CD4-positive, CD25-positive, alpha-beta regulatory T cell (primary cell): ENCODE data around the gene PCCA. TPM values are rescaled to one million over a fixed set of nuclear protein-coding genes. Genes with fewer than 3 reads are reported as not detected.
"Not testable (repeated sequence)": the region's sequence is repeated elsewhere in the genome, so short reads cannot be mapped to it uniquely, and the experiment has no call there.

Source experiments
- ATAC-seq, 2 donors: fragments of 150-1000 bp; cut with Tn5 transposase; one replicate each; pipeline ENCODE4 v1.10.0; 2021; ENCODE audit warnings: low read depth in 2 of 2, moderate number of reproducible peaks in 2 of 2, moderate library complexity in 1 of 2
- DNase-seq, 3 donors: peaks; one replicate each; pipeline versions ENCODE4 v3.0.0 to v3.0.0-alpha.2; 2012 to 2022; ENCODE audit warnings: mixed read lengths in 1 of 3
- H3K27ac ChIP-seq: one replicate; pipeline ENCODE4 v1.7.0; 2013; ENCODE audit warnings: mild to moderate bottlenecking, low read length; ENCODE audit not compliant: insufficient read depth, poor library complexity, severe bottlenecking
- H3K27me3 ChIP-seq: one replicate; pipeline ENCODE4 v1.7.0; 2013; ENCODE audit warnings: low read length; ENCODE audit not compliant: control insufficient read depth, insufficient read depth
- H3K36me3 ChIP-seq: one replicate; pipeline ENCODE4 v1.7.0; 2013; ENCODE audit warnings: mild to moderate bottlenecking, low read length, moderate library complexity; ENCODE audit not compliant: control insufficient read depth, insufficient read depth
- H3K4me1 ChIP-seq: 2 replicates; pipeline ENCODE4 v1.7.0; 2013; ENCODE audit warnings: mild to moderate bottlenecking, low read length; ENCODE audit not compliant: insufficient read depth, control insufficient read depth, poor library complexity, severe bottlenecking
- H3K4me3 ChIP-seq: one replicate; pipeline ENCODE4 v1.7.0; 2013; ENCODE audit warnings: low read depth, mild to moderate bottlenecking, low read length, moderate library complexity
- H3K9me3 ChIP-seq, 2 experiments: 1 replicate in 1 of 2; 2 replicates in 1 of 2; pipeline ENCODE4 v1.7.0; 2013; ENCODE audit warnings: low read length in 2 of 2, mild to moderate bottlenecking in 1 of 2, moderate library complexity in 1 of 2; ENCODE audit not compliant: control insufficient read depth in 2 of 2
- H3K27ac Mint-ChIP-seq, 3 donors: one replicate each; pipeline ENCODE4 v1.8.0; 2020 to 2022; ENCODE audit warnings: mild to moderate bottlenecking in 3 of 3, mixed read lengths in 3 of 3, moderate library complexity in 2 of 3
- H3K27me3 Mint-ChIP-seq: one replicate; pipeline ENCODE4 v1.8.0; 2022; ENCODE audit warnings: mild to moderate bottlenecking, mixed read lengths
- H3K36me3 Mint-ChIP-seq: one replicate; pipeline ENCODE4 v1.8.0; 2020; ENCODE audit warnings: mixed read lengths
- H3K4me1 Mint-ChIP-seq, 4 donors: one replicate each; pipeline ENCODE4 v1.8.0; 2020 to 2022; ENCODE audit warnings: mixed read lengths in 4 of 4, mild to moderate bottlenecking in 1 of 4
- H3K4me3 Mint-ChIP-seq, 4 donors: one replicate each; pipeline ENCODE4 v1.8.0; 2020 to 2022; ENCODE audit warnings: mild to moderate bottlenecking in 4 of 4, mixed read lengths in 4 of 4, moderate library complexity in 3 of 4
- H3K9me3 Mint-ChIP-seq, 7 donors: one replicate each; pipeline ENCODE4 v1.8.0; 2020 to 2022; ENCODE audit warnings: mixed read lengths in 7 of 7, mild to moderate bottlenecking in 3 of 7, moderate library complexity in 2 of 7
- polyA plus RNA-seq, 4 donors: library from polyadenylated mRNA; unstranded; fragments of 300-500 nt; fragmentation: Illumina TruSeq; gene quantifications; one replicate each; pipeline ENCODE4 v1.2.3, GENCODE V29; 2021
- total RNA-seq: library from RNA; stranded (reverse); gene quantifications from one replicate; pipeline ENCODE4 v1.2.3, GENCODE V29; 2022

The PCCA gene
- total and polyA plus RNA-seq, 5 donors from 2014 or later: 8.0 to 14.8 (median 10.4) TPM

- ATAC-seq (no peak), DNase-seq (no peak)
- Histone ChIP-seq H3K27ac (no peak overlapping the region), H3K4me1 (no peaks in the 10 kb centered on the region), H3K4me3 (no peak overlapping the region), H3K9me3 (no peaks in the 10 kb centered on the region), H3K36me3 (peaks cover 4% of the 10 kb centered on the region), H3K27me3 (no peaks in the 10 kb centered on the region)
- no peaks in the 10 kb centered on the region for H3K9me3 Mint-ChIP-seq
- H3K27me3 Mint-ChIP-seq: no peaks in the 10 kb centered on the region
- peaks cover 0 to 3% (median 0%) of the 10 kb centered on the region in 4 donors for H3K4me1 Mint-ChIP-seq
- H3K27ac Mint-ChIP-seq: no peak overlapping the region
- H3K4me3 Mint-ChIP-seq: no peak overlapping the region
- peaks cover 36% of the 10 kb centered on the region for H3K36me3 Mint-ChIP-seq
Observed at GRCh38 chr13:100158569-100158968, 69.7 kb downstream of the PCCA start.

GRCh38 chr13:100159584-100159983 lies 70.7 kb downstream of the PCCA start:
- Histone ChIP-seq H3K27ac (no peak overlapping the region), H3K4me3 (no peak overlapping the region), H3K36me3 (peaks cover 4% of the 10 kb centered on the region), H3K4me1 (no peaks in the 10 kb centered on the region), H3K27me3 (no peaks in the 10 kb centered on the region), H3K9me3 (no peaks in the 10 kb centered on the region)
- ATAC-seq: no peak
- H3K36me3 Mint-ChIP-seq: peaks cover 33% of the 10 kb centered on the region
- DNase-seq: no peak
- H3K4me1 Mint-ChIP-seq: peaks cover 0 to 3% (median 0%) of the 10 kb centered on the region in 4 donors
- H3K9me3 Mint-ChIP-seq: no peaks in the 10 kb centered on the region
- no peak overlapping the region for H3K27ac Mint-ChIP-seq
- H3K4me3 Mint-ChIP-seq: no peak overlapping the region
- no peaks in the 10 kb centered on the region for H3K27me3 Mint-ChIP-seq

- no peak overlapping the region for H3K4me3 ChIP-seq
- DNase-seq (no peak), ATAC-seq (no peak)
- no peaks in the 10 kb centered on the region for H3K9me3 Mint-ChIP-seq
- no peaks in the 10 kb centered on the region for H3K9me3 ChIP-seq
- no peaks in the 10 kb centered on the region for H3K4me1 ChIP-seq
- H3K27ac Mint-ChIP-seq: no peak overlapping the region
- peaks cover 0 to 3% (median 0%) of the 10 kb centered on the region in 4 donors for H3K4me1 Mint-ChIP-seq
- H3K4me3 Mint-ChIP-seq: no peak overlapping the region
- peaks cover 34% of the 10 kb centered on the region for H3K36me3 Mint-ChIP-seq
- H3K27ac ChIP-seq: no peak overlapping the region
- H3K27me3 ChIP-seq: no peaks in the 10 kb centered on the region
- no peaks in the 10 kb centered on the region for H3K36me3 ChIP-seq
- no peaks in the 10 kb centered on the region for H3K27me3 Mint-ChIP-seq
Observed at GRCh38 chr13:100160450-100160849, 71.6 kb downstream of the PCCA start.

GRCh38 chr13:100163375-100163774 lies 74.5 kb downstream of the PCCA start:
- DNase-seq (no peak), ATAC-seq (no peak)
- Histone ChIP-seq H3K27me3 (no peaks in the 10 kb centered on the region), H3K4me3 (no peak overlapping the region), H3K9me3 (no peaks in the 10 kb centered on the region), H3K27ac (no peak overlapping the region), H3K4me1 (no peaks in the 10 kb centered on the region), H3K36me3 (no peaks in the 10 kb centered on the region)
- H3K27me3 Mint-ChIP-seq: no peaks in the 10 kb centered on the region
- no peak overlapping the region for H3K27ac Mint-ChIP-seq
- no peaks in the 10 kb centered on the region for H3K4me1 Mint-ChIP-seq
- no peak overlapping the region for H3K4me3 Mint-ChIP-seq
- H3K36me3 Mint-ChIP-seq: peaks cover 31% of the 10 kb centered on the region
- peaks cover 0 to 4% (median 0%) of the 10 kb centered on the region in 7 donors for H3K9me3 Mint-ChIP-seq

DNA sequence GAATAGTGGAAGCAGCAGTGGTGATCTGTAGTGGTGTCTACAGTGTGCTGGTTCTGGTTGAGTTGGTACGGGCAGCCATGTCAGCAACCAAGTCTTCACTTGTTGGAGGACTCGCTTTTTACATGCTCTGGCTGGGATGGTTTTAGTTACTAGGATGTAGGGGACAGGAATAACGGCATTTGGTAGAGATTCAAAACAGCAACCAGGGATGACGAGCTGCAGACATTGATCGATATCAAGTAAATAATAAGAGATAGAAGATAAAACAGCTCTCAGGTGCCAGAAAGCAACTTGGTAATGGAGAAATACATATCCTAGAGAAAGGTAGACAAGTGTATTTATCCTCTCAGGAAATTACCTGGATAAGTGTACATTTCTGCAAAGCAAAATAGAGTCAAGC lies 84.3 kb downstream of the PCCA start:
- no peaks in the 10 kb centered on the region for H3K27me3 Mint-ChIP-seq
- H3K36me3 ChIP-seq: no peaks in the 10 kb centered on the region
- H3K27ac Mint-ChIP-seq: no peak overlapping the region
- H3K9me3 Mint-ChIP-seq: peaks cover 0 to 5% (median 0%) of the 10 kb centered on the region in 7 donors
- no peak overlapping the region for H3K27ac ChIP-seq
- H3K4me3 ChIP-seq: no peak overlapping the region
- H3K36me3 Mint-ChIP-seq: peaks cover 15% of the 10 kb centered on the region
- no peak for DNase-seq
- H3K4me1 ChIP-seq: no peaks in the 10 kb centered on the region
- no peak for ATAC-seq
- H3K4me3 Mint-ChIP-seq: no peak overlapping the region
- H3K27me3 ChIP-seq: no peaks in the 10 kb centered on the region
- no peaks in the 10 kb centered on the region for H3K9me3 ChIP-seq
- H3K4me1 Mint-ChIP-seq: no peaks in the 10 kb centered on the region

DNA sequence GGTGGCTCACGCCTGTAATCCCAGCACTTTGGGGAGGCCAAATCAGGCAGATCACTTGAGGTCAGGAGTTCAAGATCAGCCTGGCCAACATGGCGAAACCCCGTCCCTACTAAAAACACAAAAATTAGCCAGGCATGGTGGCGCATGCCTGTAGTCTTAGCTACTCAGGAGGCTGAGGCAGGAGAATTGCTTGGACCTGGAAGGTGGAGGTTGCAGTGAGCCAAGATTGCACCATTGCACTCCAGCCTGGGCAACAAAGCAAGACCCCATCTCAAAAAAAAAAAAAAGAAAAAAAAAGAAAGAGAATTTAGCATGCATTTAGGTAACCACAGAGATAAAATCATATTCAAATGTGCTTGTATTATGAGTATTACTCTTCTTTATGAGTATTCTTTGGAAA lies 85.6 kb downstream of the PCCA start:
- not testable (repeated sequence) for DNase-seq, H3K9me3 Mint-ChIP-seq, H3K36me3 ChIP-seq, H3K4me3 ChIP-seq, H3K9me3 ChIP-seq, H3K27me3 Mint-ChIP-seq, ATAC-seq, H3K4me1 ChIP-seq, H3K27ac Mint-ChIP-seq, H3K4me1 Mint-ChIP-seq, H3K27ac ChIP-seq, H3K4me3 Mint-ChIP-seq, H3K27me3 ChIP-seq
- peaks cover 14% of the 10 kb centered on the region for H3K36me3 Mint-ChIP-seq

DNA sequence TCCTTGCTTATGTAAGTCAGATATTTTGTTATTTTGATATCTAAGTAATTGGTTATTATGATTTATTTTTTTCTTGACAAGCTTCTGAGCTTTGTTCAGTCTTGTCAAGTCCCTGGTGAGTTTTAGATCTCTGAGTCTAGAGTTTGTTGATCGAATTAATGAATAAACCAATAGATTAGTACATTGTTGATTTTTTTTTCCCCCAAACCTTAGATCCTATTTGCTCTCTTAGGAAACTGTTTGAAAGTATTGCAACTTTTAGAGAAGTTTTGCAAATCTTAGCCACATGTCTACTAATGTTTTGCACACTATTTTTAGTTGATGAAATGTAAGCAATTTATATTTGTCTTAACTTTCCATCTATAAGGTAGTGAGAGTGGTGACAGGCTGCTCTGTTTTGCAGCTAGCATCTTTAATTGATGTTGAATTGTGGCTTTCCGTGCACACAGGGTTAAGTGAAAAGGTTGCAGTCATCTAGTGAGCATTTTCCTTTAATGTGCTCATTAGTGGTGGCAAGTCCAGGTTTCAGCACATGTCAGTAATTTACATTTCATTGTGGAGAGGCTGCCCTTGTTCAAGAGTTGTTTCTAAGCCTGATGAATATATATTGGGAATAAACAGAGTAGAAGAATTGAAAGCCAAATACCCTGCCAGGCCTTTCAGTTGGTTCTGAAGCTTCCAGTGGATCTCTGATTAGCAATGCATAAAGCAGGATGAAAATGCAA lies 86.3 kb downstream of the PCCA start:
- H3K4me3 Mint-ChIP-seq: no peak overlapping the region
- peak overlapping the region in 1 of 3 donors; percentile 14 for H3K27ac Mint-ChIP-seq
- no peaks in the 10 kb centered on the region for H3K27me3 ChIP-seq
- no peak overlapping the region for H3K4me3 ChIP-seq
- H3K36me3 Mint-ChIP-seq: peaks cover 14% of the 10 kb centered on the region
- no peak overlapping the region for H3K27ac ChIP-seq
- H3K27me3 Mint-ChIP-seq: no peaks in the 10 kb centered on the region
- H3K9me3 ChIP-seq: no peaks in the 10 kb centered on the region
- no peaks in the 10 kb centered on the region for H3K4me1 ChIP-seq
- DNase-seq (no peak), ATAC-seq (no peak)
- peaks cover 0 to 5% (median 0%) of the 10 kb centered on the region in 7 donors for H3K9me3 Mint-ChIP-seq
- no peaks in the 10 kb centered on the region for H3K36me3 ChIP-seq
- H3K4me1 Mint-ChIP-seq: peaks cover 0 to 6% (median 3%) of the 10 kb centered on the region in 4 donors

DNA sequence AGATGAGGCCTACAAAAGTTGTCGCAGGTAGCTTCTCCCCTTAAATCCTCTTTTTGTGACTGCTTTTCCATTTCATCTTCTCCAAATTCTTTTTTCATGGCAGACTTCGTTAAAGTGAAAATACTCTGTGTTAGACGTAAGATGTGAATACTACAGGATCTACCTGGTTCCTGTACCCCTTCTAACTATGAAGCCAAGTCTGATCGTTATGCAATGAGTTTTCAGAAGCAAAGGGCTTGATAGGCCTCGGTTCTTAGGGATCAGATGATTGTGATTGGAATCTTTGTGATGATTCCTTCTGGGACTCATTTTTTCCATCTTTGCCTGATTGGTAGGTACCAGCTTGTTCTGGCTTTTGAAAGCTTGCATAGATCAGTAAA lies 86.9 kb downstream of the PCCA start:
- DNase-seq: no peak
- Mint-ChIP-seq H3K27me3 (no peaks in the 10 kb centered on the region), H3K9me3 (peaks cover 0 to 5% (median 0%) of the 10 kb centered on the region in 7 donors), H3K36me3 (peaks cover 16% of the 10 kb centered on the region), H3K27ac (no peak overlapping the region), H3K4me1 (peaks cover 0 to 7% (median 5%) of the 10 kb centered on the region in 4 donors), H3K4me3 (no peak overlapping the region)
- Histone ChIP-seq H3K27ac (no peak overlapping the region), H3K27me3 (no peaks in the 10 kb centered on the region), H3K36me3 (no peaks in the 10 kb centered on the region), H3K4me1 (no peaks in the 10 kb centered on the region), H3K9me3 (no peaks in the 10 kb centered on the region), H3K4me3 (no peak overlapping the region)
- ATAC-seq: no peak
